WTC11 (cell line): ENCODE data around the gene LRRC4. TPM values are rescaled to one million over a fixed set of nuclear protein-coding genes. Genes with fewer than 3 reads are reported as not detected.

Source experiments
- ATAC-seq: fragments of 200-7000 bp; cut with Tn5 transposase; 2 replicates; pipeline ENCODE4 v1.10.0; 2021; ENCODE audit warnings: mild to moderate bottlenecking, moderate library complexity
- CTCF ChIA-PET: fragments of 300-600 bp; sonication (Branson Sonifier 250); formaldehyde crosslinking; loops from one replicate; lab custom pipeline; 2021; ENCODE audit warnings: antibody characterized with exemption; lab: Charles Lee
- POLR2A ChIA-PET: fragments of 350-600 bp; sonication (Branson Sonifier 250); formaldehyde crosslinking; loops from one replicate; lab custom pipeline; 2021; ENCODE audit warnings: antibody characterized with exemption; lab: Charles Lee
- DNase-seq: peaks from one replicate; pipeline ENCODE4 v3.0.0; 2021; ENCODE audit warnings: low spot score
- H3K27ac Mint-ChIP-seq: 2 replicates; pipeline ENCODE4 v1.8.0; 2021; ENCODE audit warnings: mixed read lengths
- H3K27me3 Mint-ChIP-seq: 2 replicates; pipeline ENCODE4 v1.8.0; 2021; ENCODE audit warnings: low read depth, mild to moderate bottlenecking, moderate library complexity, mixed read lengths
- H3K36me3 Mint-ChIP-seq: 2 replicates; pipeline ENCODE4 v1.8.0; 2021; ENCODE audit warnings: mixed read lengths
- H3K4me1 Mint-ChIP-seq: 2 replicates; pipeline ENCODE4 v1.8.0; 2022; ENCODE audit warnings: mixed read lengths
- H3K4me3 Mint-ChIP-seq: 2 replicates; pipeline ENCODE4 v1.8.0; 2021; ENCODE audit warnings: mild to moderate bottlenecking, moderate library complexity, mixed read lengths
- H3K9me3 Mint-ChIP-seq: 2 replicates; pipeline ENCODE4 v1.8.0; 2021; ENCODE audit warnings: mixed read lengths
- EMX1 ChIP-seq: fragments of 250-450 bp; sonication (Bioruptor Pico); IDR thresholded peaks from 2 replicates; pipeline ENCODE4 v1.8.0; 2021; ENCODE audit warnings: mild to moderate bottlenecking
- ESRRA ChIP-seq: sonication (generic); formaldehyde crosslinking; IDR thresholded peaks from 2 replicates; pipeline ENCODE4 v1.8.1; 2022; ENCODE audit warnings: mild to moderate bottlenecking, missing genetic modification reagents, borderline replicate concordance
- GRHL2 ChIP-seq: fragments of 250-450 bp; sonication (Bioruptor Pico); IDR thresholded peaks from 2 replicates; pipeline ENCODE4 v1.8.0; 2022; ENCODE audit warnings: mild to moderate bottlenecking, moderate library complexity; ENCODE audit not compliant: insufficient replicate concordance, severe bottlenecking
- JAZF1 ChIP-seq: fragments of 250-450 bp; sonication (Bioruptor Pico); IDR thresholded peaks from 2 replicates; pipeline ENCODE4 v1.9.0; 2021; ENCODE audit warnings: moderate library complexity, mild to moderate bottlenecking, inconsistent platforms
- JUN ChIP-seq: sonication (generic); formaldehyde crosslinking; IDR thresholded peaks from 2 replicates; pipeline ENCODE4 v1.8.0; 2023; ENCODE audit warnings: mild to moderate bottlenecking, missing genetic modification reagents
- NFATC4 ChIP-seq: fragments of 250-450 bp; sonication (Bioruptor Pico); IDR thresholded peaks from 2 replicates; pipeline ENCODE4 v1.9.0; 2021; ENCODE audit warnings: mild to moderate bottlenecking
- OVOL2 ChIP-seq: fragments of 250-450 bp; sonication (Bioruptor Pico); IDR thresholded peaks from 2 replicates; pipeline ENCODE4 v1.9.0; 2021; ENCODE audit warnings: mild to moderate bottlenecking, borderline replicate concordance
- SMAD3 ChIP-seq: sonication (generic); formaldehyde crosslinking; IDR thresholded peaks from 2 replicates; pipeline ENCODE4 v1.8.0; 2022; ENCODE audit warnings: missing genetic modification reagents, mild to moderate bottlenecking, borderline replicate concordance
- SMAD4 ChIP-seq: sonication (generic); formaldehyde crosslinking; IDR thresholded peaks from 2 replicates; pipeline ENCODE4 v1.8.0; 2022; ENCODE audit warnings: mild to moderate bottlenecking, missing genetic modification reagents
- SP1 ChIP-seq: sonication (generic); formaldehyde crosslinking; conservative IDR thresholded peaks from 2 replicates; pipeline ENCODE4 v1.8.1; 2022; ENCODE audit warnings: missing genetic modification reagents
- ZNF138 ChIP-seq: sonication (generic); formaldehyde crosslinking; conservative IDR thresholded peaks from 2 replicates; pipeline ENCODE4 v1.8.1; 2022; ENCODE audit warnings: mild to moderate bottlenecking, moderate library complexity, missing genetic modification reagents
- ZNF232 ChIP-seq: sonication (generic); formaldehyde crosslinking; IDR thresholded peaks from 2 replicates; pipeline ENCODE4 v1.8.0; 2022; ENCODE audit warnings: mild to moderate bottlenecking, missing genetic modification reagents
- ZNF317 ChIP-seq: sonication (generic); formaldehyde crosslinking; IDR thresholded peaks from 2 replicates; pipeline ENCODE4 v1.8.1; 2023; ENCODE audit warnings: low read depth, mild to moderate bottlenecking, moderate library complexity, missing genetic modification reagents, borderline replicate concordance
- total RNA-seq: library from RNA; stranded (reverse); gene quantifications from 3 replicates; pipeline ENCODE4 v1.2.3, GENCODE V29; 2021
- TF ChIP-seq, protein P1 (sequence below): fragments of 200-600 bp; IDR thresholded peaks from 2 replicates; pipeline ENCODE4 v1.8.0; 2022; ENCODE audit warnings: antibody characterized with exemption
- TF ChIP-seq, protein P2 (sequence below): sonication (generic); formaldehyde crosslinking; IDR thresholded peaks from 2 replicates; pipeline ENCODE4 v1.8.1; 2022; ENCODE audit warnings: mild to moderate bottlenecking, missing genetic modification reagents, moderate library complexity, borderline replicate concordance
- TF ChIP-seq, protein P3 (sequence below): sonication (generic); formaldehyde crosslinking; conservative IDR thresholded peaks from 2 replicates; pipeline ENCODE4 v1.8.1; 2022; ENCODE audit warnings: mild to moderate bottlenecking, missing genetic modification reagents
- TF ChIP-seq, protein P4 (sequence below): sonication (generic); formaldehyde crosslinking; IDR thresholded peaks from 2 replicates; pipeline ENCODE4 v1.8.0; 2023; ENCODE audit warnings: missing genetic modification reagents
- TF ChIP-seq, protein P5 (sequence below): fragments of 250-450 bp; sonication (Bioruptor Pico); IDR thresholded peaks from 2 replicates; pipeline ENCODE4 v1.9.0; 2021; ENCODE audit warnings: moderate library complexity, mild to moderate bottlenecking, inconsistent platforms, borderline replicate concordance
- TF ChIP-seq, protein P6 (sequence below): sonication (generic); formaldehyde crosslinking; IDR thresholded peaks from 2 replicates; pipeline ENCODE4 v1.8.1; 2023; ENCODE audit warnings: mild to moderate bottlenecking, missing genetic modification reagents, moderate library complexity

Gene LRRC4
- total RNA-seq, 1 experiment from 2014 or later: 14.9 TPM

DNA sequence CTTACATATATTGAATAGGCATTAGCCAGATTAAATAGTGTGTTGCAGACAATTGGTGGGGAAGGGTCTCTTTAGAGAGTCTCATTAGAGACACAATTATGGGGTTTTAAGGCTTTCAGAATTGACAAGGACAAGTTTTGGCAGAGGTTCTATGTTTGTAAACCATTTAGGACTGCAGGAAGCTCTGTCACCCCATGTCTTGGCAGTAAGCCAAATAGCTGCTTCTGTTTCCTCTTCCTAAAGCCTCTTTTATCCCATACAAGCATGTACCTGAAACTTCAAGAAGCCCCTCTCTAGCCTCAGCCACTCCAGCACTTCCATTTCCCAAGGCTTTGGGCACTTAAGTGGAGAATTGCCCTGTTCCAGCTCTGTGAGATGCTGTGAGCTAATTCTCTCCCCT lies 21.8 kb upstream of the LRRC4 start (continued):
- TF ChIP-seq, protein P1, sequence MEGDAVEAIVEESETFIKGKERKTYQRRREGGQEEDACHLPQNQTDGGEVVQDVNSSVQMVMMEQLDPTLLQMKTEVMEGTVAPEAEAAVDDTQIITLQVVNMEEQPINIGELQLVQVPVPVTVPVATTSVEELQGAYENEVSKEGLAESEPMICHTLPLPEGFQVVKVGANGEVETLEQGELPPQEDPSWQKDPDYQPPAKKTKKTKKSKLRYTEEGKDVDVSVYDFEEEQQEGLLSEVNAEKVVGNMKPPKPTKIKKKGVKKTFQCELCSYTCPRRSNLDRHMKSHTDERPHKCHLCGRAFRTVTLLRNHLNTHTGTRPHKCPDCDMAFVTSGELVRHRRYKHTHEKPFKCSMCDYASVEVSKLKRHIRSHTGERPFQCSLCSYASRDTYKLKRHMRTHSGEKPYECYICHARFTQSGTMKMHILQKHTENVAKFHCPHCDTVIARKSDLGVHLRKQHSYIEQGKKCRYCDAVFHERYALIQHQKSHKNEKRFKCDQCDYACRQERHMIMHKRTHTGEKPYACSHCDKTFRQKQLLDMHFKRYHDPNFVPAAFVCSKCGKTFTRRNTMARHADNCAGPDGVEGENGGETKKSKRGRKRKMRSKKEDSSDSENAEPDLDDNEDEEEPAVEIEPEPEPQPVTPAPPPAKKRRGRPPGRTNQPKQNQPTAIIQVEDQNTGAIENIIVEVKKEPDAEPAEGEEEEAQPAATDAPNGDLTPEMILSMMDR: no peak
- TF ChIP-seq, protein P2, sequence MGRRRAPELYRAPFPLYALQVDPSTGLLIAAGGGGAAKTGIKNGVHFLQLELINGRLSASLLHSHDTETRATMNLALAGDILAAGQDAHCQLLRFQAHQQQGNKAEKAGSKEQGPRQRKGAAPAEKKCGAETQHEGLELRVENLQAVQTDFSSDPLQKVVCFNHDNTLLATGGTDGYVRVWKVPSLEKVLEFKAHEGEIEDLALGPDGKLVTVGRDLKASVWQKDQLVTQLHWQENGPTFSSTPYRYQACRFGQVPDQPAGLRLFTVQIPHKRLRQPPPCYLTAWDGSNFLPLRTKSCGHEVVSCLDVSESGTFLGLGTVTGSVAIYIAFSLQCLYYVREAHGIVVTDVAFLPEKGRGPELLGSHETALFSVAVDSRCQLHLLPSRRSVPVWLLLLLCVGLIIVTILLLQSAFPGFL (CRISPR knock-in tag): no peak
- no peak for TF ChIP-seq JUN
- no peak for TF ChIP-seq ZNF232 (CRISPR knock-in tag)
- TF ChIP-seq EMX1 (CRISPR knock-in tag): no peak
- TF ChIP-seq, protein P3, sequence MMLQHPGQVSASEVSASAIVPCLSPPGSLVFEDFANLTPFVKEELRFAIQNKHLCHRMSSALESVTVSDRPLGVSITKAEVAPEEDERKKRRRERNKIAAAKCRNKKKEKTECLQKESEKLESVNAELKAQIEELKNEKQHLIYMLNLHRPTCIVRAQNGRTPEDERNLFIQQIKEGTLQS (CRISPR knock-in tag): no peak
- TF ChIP-seq NFATC4 (CRISPR knock-in tag): no peak
- TF ChIP-seq OVOL2 (CRISPR knock-in tag): no peak

DNA sequence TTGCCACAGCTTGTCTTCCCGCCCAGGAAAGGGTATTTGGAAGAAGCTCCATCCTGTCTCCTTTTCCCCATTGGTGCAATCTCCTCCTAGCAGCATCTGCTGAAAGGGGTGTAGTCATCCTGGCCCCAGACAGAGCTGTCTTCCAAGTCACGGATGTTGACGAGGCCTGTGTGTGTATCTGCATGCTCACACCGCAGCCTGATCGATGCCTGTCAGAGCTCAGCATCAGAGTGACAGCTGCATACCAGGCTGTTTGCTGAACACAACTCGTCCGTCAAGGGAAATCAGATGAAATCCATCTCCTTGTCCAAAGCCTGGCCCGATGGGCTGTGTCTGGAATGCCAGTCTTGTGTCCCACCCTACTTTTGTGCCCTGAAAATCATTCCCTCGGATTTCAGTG lies 21.2 kb upstream of the LRRC4 start:
- ATAC-seq (no peak), DNase-seq (no peak)
- Mint-ChIP-seq H3K27me3 (no peaks in the 10 kb centered on the region), H3K4me1 (0 out of 2 replicates have a peak, but pooled peaks cover 4% of the 10 kb centered on the region), H3K4me3 (no peak overlapping the region), H3K27ac (no peak overlapping the region)
- CTCF ChIA-PET: interaction anchor here (1.0 kb wide), 1 partner anchor 157 kb away, joined by 4 read pairs; no protein-coding TSS in a partner anchor
- POLR2A ChIA-PET: interaction anchor here (1.2 kb wide), 1 partner anchor 16 kb away, joined by 4 read pairs; no protein-coding TSS in a partner anchor
- TF ChIP-seq ESRRA (CRISPR knock-in tag) (no peak), ZNF138 (CRISPR knock-in tag) (no peak), OVOL2 (CRISPR knock-in tag) (no peak), SMAD3 (CRISPR knock-in tag) (no peak)
- TF ChIP-seq, protein P4, sequence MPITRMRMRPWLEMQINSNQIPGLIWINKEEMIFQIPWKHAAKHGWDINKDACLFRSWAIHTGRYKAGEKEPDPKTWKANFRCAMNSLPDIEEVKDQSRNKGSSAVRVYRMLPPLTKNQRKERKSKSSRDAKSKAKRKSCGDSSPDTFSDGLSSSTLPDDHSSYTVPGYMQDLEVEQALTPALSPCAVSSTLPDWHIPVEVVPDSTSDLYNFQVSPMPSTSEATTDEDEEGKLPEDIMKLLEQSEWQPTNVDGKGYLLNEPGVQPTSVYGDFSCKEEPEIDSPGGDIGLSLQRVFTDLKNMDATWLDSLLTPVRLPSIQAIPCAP (CRISPR knock-in tag): no peak
- TF ChIP-seq, all 79 proteins: peak for 0
- Mint-ChIP-seq H3K9me3 (no peaks in the 10 kb centered on the region), H3K36me3 (no peaks in the 10 kb centered on the region)

DNA sequence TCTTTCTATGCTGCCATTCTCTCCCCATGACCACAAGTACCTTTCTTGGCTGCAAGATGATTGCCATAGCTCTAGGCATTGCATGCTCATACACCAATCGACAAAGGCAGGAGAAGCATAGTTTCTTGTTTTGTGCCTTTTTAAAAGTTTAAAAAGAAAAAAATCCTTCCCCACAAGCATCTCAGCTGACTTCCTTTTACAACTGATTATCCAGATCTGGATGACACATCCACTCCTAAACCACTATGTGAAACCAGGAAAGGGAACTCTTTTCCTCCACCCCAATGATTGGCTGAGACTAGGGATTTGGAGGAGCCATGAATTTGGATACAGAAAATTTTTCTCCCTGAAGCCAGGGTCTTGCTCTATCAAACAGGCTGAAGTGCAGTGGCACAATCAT lies 14.5 kb upstream of the LRRC4 start:
- no peak for ATAC-seq

More for the DNA sequence above, 14.5 kb upstream of the LRRC4 start:
- H3K36me3 Mint-ChIP-seq: no peaks in the 10 kb centered on the region
- CTCF ChIA-PET: interaction anchor here (1.0 to 1.9 kb wide), 2 partner anchors 10 to 59 kb away, joined by 3 to 7 read pairs; no protein-coding TSS in a partner anchor
- no peak overlapping the region for H3K27ac Mint-ChIP-seq
- no peak for DNase-seq
- TF ChIP-seq JAZF1 (CRISPR knock-in tag) (no peak), GRHL2 (CRISPR knock-in tag) (no peak), SMAD4 (CRISPR knock-in tag) (no peak), SP1 (CRISPR knock-in tag) (no peak), ZNF317 (CRISPR knock-in tag) (no peak)
- TF ChIP-seq, protein P2 (CRISPR knock-in tag): no peak
- TF ChIP-seq, protein P5, sequence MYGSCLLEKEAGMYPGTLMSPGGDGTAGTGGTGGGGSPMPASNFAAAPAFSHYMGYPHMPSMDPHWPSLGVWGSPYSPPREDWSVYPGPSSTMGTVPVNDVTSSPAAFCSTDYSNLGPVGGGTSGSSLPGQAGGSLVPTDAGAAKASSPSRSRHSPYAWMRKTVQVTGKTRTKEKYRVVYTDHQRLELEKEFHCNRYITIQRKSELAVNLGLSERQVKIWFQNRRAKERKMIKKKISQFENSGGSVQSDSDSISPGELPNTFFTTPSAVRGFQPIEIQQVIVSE (CRISPR knock-in tag): no peak
- TF ChIP-seq, protein P6, sequence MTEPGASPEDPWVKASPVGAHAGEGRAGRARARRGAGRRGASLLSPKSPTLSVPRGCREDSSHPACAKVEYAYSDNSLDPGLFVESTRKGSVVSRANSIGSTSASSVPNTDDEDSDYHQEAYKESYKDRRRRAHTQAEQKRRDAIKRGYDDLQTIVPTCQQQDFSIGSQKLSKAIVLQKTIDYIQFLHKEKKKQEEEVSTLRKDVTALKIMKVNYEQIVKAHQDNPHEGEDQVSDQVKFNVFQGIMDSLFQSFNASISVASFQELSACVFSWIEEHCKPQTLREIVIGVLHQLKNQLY: no peak
- H3K9me3 Mint-ChIP-seq: no peaks in the 10 kb centered on the region
- H3K27me3 Mint-ChIP-seq: no peaks in the 10 kb centered on the region
- POLR2A ChIA-PET: interaction anchor here (0.6 kb wide), 1 partner anchor 59 kb away, joined by 3 read pairs; no protein-coding TSS in a partner anchor
- H3K4me1 Mint-ChIP-seq: peaks cover 2% of the 10 kb centered on the region
- H3K4me3 Mint-ChIP-seq: no peak overlapping the region
